Measurements from ENCODE around the gene ZIC3.

The ZIC3 gene

DNA sequence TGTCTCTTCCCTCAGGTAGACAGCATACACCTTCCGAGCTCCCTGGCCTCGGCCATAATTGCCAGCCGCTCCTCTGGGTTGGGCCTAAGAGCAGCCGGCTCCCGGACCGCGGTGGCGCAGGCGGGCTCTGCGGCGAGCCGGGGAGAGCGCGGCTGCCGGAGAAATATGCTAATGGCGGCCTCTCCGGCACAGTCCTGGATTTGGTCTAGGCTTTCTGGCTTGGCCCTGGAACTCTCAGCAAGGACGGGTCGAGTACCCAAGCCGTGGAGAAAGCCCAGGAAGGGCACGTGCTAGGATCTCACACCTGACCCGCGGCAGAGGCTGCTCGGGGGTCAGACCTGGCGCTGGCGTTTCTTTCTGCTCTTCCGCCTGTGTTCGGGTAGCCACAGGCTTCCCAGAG is 18.6 kb upstream of the ZIC3 start:
- Histone ChIP-seq H3K27me3 (ENCODE audit: insufficient read depth, poor library complexity, severe bottlenecking) (peaks cover 18% of the 10 kb centered on the region), H3K4me3 (replicated peaks; ENCODE audit: insufficient read depth, low read length) (no peak overlapping the region), H3K27ac (replicated peaks) (no peak overlapping the region)
- DNase-seq (ENCODE audit: low read depth in 1 of 2, low spot score in 1 of 2): no peak
- TF ChIP-seq GABPA (IDR thresholded peaks at IDR 0.05; ENCODE audit: low read depth) (no peak), SPI1 (IDR thresholded peaks at IDR 0.05; ENCODE audit: borderline replicate concordance, low read depth) (no peak), POLR2AphosphoS5 (IDR thresholded peaks at IDR 0.05; ENCODE audit: low read depth) (no peak)
- TF ChIP-seq, protein P1, sequence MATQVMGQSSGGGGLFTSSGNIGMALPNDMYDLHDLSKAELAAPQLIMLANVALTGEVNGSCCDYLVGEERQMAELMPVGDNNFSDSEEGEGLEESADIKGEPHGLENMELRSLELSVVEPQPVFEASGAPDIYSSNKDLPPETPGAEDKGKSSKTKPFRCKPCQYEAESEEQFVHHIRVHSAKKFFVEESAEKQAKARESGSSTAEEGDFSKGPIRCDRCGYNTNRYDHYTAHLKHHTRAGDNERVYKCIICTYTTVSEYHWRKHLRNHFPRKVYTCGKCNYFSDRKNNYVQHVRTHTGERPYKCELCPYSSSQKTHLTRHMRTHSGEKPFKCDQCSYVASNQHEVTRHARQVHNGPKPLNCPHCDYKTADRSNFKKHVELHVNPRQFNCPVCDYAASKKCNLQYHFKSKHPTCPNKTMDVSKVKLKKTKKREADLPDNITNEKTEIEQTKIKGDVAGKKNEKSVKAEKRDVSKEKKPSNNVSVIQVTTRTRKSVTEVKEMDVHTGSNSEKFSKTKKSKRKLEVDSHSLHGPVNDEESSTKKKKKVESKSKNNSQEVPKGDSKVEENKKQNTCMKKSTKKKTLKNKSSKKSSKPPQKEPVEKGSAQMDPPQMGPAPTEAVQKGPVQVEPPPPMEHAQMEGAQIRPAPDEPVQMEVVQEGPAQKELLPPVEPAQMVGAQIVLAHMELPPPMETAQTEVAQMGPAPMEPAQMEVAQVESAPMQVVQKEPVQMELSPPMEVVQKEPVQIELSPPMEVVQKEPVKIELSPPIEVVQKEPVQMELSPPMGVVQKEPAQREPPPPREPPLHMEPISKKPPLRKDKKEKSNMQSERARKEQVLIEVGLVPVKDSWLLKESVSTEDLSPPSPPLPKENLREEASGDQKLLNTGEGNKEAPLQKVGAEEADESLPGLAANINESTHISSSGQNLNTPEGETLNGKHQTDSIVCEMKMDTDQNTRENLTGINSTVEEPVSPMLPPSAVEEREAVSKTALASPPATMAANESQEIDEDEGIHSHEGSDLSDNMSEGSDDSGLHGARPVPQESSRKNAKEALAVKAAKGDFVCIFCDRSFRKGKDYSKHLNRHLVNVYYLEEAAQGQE (IDR thresholded peaks at IDR 0.05; ENCODE audit: insufficient replicate concordance, low read depth): no peak
- TF ChIP-seq, protein P2, sequence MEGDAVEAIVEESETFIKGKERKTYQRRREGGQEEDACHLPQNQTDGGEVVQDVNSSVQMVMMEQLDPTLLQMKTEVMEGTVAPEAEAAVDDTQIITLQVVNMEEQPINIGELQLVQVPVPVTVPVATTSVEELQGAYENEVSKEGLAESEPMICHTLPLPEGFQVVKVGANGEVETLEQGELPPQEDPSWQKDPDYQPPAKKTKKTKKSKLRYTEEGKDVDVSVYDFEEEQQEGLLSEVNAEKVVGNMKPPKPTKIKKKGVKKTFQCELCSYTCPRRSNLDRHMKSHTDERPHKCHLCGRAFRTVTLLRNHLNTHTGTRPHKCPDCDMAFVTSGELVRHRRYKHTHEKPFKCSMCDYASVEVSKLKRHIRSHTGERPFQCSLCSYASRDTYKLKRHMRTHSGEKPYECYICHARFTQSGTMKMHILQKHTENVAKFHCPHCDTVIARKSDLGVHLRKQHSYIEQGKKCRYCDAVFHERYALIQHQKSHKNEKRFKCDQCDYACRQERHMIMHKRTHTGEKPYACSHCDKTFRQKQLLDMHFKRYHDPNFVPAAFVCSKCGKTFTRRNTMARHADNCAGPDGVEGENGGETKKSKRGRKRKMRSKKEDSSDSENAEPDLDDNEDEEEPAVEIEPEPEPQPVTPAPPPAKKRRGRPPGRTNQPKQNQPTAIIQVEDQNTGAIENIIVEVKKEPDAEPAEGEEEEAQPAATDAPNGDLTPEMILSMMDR (IDR thresholded peaks at IDR 0.05; ENCODE audit: insufficient read depth, low read length): no peak

DNA sequence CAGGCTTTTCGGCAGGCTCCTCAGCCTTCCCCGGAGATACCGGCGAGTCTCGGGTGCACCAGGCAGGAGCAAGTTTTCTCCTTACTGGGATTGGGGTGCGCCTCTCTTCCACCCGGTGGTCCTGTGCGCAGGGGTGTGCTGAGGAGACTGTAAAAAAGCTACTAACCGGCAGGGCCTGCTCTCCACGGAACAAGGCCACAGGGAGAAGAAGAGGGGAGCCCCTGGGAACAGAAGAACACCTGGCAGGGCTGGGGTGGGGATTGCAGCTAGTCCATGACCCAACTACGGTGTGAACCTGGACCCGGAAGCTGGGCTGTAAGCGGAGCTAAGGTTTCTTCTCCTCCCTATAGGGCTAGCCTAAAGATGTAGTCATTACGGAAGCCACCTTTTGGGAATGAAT is 17.7 kb upstream of the ZIC3 start:
- Histone ChIP-seq H3K27me3 (ENCODE audit: insufficient read depth, poor library complexity, severe bottlenecking) (peaks cover 18% of the 10 kb centered on the region), H3K4me3 (replicated peaks; ENCODE audit: insufficient read depth, low read length) (no peak overlapping the region), H3K27ac (replicated peaks) (no peak overlapping the region)
- no peak for DNase-seq (ENCODE audit: low read depth in 1 of 2, low spot score in 1 of 2)
- TF ChIP-seq SPI1 (IDR thresholded peaks at IDR 0.05; ENCODE audit: borderline replicate concordance, low read depth): no peak
- TF ChIP-seq POLR2AphosphoS5 (IDR thresholded peaks at IDR 0.05; ENCODE audit: low read depth): no peak
- TF ChIP-seq, protein P1 (IDR thresholded peaks at IDR 0.05; ENCODE audit: insufficient replicate concordance, low read depth): no peak
- TF ChIP-seq, protein P2 (IDR thresholded peaks at IDR 0.05; ENCODE audit: insufficient read depth, low read length): no peak
- no peak for TF ChIP-seq GABPA (IDR thresholded peaks at IDR 0.05; ENCODE audit: low read depth)

DNA sequence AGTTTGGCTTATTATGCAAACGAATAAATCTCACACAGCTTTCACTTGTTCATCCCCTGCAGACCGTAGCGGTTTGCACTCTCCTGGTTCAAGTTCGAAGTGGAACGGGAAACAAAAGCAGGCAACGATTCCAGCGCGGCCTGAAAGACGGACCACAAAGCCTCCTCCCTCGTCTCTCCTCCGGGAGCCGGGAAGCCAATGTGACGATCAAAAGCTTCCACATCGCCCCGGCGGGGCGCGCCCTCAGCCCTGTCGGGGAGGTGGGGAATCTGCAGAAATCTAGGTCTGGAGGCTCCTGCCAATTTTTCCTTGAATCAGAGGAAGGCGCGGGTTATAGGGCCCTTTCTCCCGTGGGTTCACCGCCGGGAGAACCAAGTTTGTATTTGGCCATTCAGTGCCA is 16.9 kb upstream of the ZIC3 start:
- no peak overlapping the region for H3K4me3 ChIP-seq (replicated peaks; ENCODE audit: insufficient read depth, low read length)
- no peak for DNase-seq (ENCODE audit: low read depth in 1 of 2, low spot score in 1 of 2)
- no peak for TF ChIP-seq POLR2AphosphoS5 (IDR thresholded peaks at IDR 0.05; ENCODE audit: low read depth)
- no peak for TF ChIP-seq GABPA (IDR thresholded peaks at IDR 0.05; ENCODE audit: low read depth)
- TF ChIP-seq, protein P1 (IDR thresholded peaks at IDR 0.05; ENCODE audit: insufficient replicate concordance, low read depth): no peak
- TF ChIP-seq, protein P2 (IDR thresholded peaks at IDR 0.05; ENCODE audit: insufficient read depth, low read length): no peak
- TF ChIP-seq SPI1 (IDR thresholded peaks at IDR 0.05; ENCODE audit: borderline replicate concordance, low read depth): no peak
- H3K27me3 ChIP-seq (ENCODE audit: insufficient read depth, poor library complexity, severe bottlenecking): peaks cover 18% of the 10 kb centered on the region
- no peak overlapping the region for H3K27ac ChIP-seq (replicated peaks)

All from HL-60 (cell line).